HG03064 (cell line): ENCODE results near the gene ELF4.

Experiments used
- ATAC-seq: cut with Tn5 transposase; IDR thresholded peaks from one replicate; pipeline ENCODE4 v1.9.1; 2021; ENCODE audit warnings: low read depth; ENCODE audit not compliant: unreplicated experiment

Gene ELF4

DNA sequence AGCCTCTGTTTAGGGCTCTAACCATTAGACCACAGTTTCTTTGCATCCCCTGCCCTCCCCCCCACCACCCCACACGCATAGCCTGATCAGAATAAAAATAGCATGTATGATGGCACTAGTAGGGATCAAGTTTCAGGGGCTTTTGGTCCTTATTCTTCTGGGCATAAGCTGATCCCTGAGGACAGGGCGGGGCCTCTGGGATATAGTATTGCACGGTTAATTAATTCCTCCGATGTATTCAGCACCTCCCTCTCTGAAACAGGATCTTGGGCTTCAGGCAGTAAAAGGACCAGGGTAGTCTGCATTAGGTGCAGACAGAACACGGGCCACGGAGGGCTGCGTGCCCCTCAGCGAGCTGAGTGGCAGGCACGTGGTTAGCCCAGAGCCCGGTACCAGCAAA, 57.1 kb downstream of the ELF4 start:
- ATAC-seq, result no peak

DNA sequence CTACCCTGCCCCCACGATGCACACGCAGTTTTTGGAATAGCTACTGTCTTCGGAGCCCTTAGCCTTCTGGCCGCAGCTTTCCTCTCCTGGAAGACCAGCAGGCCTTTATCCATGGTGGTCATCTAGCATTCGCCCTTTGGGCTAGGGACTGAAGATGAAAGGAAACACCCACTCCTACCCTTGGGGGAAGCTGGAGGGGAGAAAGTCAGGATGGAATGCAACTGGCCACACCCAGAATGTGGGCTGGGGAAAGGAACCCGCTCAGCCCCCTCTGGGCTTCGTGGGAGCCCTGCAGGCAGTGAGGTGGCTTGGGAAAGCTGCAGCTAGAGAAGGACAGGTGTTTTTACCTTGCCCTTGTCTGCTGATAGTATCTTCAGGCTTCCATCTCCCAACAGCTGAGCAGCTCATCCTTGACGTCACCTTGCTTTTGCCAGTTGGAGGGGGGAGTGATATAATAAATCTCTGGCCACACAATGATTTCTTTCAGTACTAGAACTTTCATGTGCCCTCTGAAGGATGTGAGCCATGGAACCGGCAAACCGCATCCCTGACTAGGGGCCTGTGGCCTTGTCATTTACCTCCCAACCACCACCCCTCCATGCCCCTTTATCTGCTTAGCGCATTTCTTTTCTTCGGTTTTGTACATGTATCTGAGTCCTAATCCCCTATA, 59.0 kb downstream of the ELF4 start:
- ATAC-seq, result no peak

DNA sequence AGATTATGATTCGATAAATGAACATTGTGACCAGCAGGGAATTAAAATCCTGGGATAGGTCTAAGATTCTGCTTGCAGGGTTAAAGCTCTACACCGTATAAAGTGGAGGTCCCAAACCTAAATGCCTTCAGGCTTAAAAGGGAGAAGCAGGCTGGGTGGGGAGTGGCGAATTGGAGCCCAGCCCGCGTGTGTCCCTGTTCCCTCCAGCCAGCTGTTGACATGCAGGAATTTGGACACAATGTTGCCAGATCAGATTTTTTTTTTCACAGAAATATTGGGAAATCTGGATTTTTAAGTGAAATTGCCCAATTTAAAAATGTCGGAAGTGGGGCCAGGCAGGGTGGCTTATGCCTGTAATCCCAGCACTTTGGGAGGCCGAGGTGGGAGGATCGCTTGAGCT, 60.5 kb downstream of the ELF4 start:
- ATAC-seq, result no peak

DNA sequence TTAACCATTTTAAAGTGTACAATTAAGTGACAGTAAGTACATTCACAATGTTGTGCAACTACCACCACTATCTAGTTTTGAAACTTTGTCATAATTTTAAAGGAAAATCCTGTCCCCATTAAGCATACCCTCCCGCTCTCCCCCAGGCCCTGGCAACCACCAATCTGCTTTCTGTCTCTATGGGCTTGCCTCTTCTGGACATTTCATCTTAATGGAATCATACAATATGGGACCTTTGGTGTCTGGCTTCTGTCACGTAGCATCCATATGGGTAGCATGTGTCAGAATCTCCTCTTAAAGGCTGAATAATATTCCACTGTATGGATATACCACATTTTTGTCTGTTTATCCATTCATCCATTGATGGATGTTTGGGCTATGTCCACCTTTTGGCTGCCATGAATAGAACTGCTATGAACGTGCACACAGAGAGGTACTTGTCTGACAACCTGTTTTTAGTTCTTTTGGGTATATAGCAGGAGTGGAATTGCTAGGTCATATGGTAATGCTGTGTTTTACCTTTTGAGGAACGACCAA, 61.5 kb downstream of the ELF4 start:
- ATAC-seq, result no peak

DNA sequence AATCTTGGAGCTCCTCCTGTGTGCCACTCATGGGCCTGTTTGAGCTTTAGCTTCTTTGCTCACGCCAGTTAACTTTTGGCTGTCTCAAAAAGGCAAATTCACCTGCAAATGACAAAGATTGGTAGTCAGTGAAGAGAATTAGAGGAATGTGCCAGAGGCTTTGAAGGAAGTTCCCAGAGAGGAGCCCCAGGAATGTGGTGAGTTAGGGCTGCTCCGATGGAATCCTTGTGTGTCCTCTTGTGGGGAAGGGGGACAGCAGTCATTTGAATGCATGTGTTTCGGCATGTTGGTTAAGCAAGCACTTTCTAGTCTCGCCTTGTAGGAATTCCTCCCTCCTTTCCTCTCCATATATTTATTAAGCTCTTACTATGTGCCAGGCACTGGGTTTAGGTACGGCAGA, 62.9 kb downstream of the ELF4 start:
- no peak for ATAC-seq

DNA sequence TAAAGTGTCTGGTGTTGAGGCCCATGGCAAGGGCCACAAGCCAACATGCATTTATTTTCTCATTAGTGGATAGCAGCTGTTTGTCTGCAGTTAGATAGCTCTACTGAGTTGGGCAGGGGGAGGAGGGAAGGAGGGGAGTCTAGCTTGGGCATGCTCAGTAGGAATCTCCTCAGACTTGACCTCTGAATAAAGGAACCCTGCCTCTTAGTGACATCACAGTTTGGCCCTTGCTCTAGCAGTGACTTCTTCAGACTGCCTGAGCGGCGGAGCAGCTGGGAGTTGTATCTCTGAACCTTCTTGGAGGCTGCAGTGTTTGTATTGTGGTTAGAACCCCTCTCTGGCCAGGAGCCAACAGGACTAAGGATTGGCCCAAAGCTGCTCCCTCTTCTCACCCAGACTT, 70.5 kb downstream of the ELF4 start:
- no peak for ATAC-seq

DNA sequence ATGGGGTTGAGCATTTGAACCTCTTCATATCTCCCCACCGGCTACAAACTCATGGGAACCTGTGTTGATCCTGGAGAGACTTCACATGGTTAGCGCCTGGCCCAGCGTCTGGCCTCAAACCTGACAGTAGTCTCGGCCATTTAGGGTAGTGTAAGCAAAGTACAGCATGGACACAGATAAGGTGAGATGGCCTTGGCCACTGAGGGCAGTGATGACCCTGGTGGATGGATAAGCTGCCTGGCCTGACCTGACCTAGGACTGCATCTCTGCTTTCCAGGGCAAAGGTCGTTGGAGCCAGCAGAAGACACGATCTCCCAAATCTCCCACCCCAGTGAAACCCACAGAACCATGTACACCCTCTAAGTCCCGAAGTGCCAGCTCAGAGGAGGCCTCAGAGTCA, 76.1 kb downstream of the ELF4 start:
- no peak for ATAC-seq

DNA sequence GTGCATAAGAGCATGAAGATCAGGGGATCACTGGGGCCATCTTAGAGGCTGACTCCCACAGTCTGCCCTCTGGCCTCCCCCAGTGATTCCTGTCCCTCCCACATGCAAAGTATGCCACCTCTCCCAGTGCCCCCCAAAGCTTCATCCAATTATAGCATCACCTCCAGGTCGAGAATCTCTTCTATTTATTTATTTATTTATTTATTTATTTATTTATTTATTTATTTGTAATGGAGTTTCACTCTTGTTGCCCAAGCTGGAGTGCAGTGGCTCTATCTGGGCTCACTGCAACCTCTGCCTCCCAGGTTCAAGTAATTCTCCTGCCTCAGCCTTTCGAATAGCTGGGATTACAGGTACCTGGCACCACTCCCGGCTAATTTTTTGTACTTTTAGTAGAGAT, 77.7 kb downstream of the ELF4 start:
- no peak for ATAC-seq

DNA sequence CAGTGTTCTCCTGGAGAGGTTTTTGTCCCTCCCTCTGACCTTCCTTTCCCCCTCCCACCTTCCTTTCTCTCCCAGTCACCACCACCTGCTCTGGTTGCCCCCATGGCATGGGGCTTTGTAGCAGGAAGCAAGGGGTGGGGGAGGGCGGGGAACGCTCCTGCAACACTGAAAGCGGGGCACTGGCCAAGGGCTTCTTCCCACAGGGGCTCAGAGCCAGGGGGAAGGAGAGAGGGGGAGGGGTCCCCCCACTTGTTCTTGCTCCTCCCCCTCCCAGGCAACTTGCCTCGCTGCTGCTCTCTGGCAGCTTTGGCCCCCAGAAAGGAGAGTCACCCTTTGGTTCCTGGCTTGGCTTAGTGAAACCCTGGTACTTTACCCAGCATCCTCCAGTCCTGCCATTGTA, 79.5 kb downstream of the ELF4 start:
- ATAC-seq, result no peak

DNA sequence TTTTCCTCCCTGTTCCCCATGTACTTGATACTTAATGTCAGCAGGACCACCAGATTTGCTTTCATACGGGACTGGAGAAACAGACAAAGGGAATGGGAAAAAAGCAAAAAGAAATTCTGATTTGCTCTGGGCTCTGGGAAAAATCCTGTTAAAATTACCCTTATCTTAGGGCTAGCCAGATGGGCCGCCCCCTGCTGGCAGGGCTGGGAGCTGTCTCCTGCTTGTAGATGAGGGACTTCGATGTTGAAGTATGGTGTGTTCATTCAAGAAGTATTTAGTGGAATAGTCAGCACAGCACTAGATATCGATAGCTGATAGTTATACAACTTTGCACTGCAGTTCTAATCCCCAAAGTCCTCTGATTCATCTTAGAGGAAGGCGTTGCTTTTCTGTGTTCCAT, 82.1 kb downstream of the ELF4 start:
- no peak for ATAC-seq

DNA sequence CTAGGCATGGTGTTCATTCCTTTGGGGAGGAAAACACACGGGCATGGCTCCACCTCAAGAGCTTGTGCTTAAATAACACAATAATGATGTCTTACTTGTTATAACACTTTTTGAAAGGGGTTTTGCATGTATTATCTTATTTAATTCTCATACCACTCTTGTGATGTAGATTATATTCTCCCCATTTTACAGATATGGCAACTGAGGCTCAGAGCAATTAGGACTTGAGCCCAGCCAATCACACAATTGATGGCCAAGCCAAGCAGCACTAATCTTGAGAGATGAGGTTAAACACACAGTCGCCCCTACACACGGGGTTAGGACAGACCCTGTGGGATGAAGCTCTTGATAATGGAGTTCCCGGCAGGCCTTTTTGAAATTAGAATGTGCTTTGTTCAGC, 82.7 kb downstream of the ELF4 start:
- no peak for ATAC-seq

DNA sequence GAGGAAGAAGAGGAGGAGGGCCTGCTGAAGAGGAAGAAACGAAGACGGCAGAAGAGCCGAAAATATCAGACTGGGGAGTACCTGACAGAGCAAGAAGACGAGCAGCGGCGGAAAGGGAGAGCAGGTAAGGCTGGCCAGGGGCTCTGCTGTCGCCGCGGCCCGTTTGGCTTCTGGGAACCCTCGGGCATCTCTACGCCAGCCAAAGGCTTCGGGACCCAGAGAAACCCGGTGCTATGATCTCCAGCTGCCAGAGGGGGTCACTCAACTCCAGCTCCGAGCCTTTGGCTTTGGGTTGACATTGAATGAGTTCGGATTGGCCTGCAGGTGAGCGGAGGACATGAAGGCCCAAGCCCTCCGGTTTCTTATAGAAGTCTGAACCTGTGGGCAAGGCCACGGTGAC, 85.0 kb downstream of the ELF4 start:
- ATAC-seq, result no peak

DNA sequence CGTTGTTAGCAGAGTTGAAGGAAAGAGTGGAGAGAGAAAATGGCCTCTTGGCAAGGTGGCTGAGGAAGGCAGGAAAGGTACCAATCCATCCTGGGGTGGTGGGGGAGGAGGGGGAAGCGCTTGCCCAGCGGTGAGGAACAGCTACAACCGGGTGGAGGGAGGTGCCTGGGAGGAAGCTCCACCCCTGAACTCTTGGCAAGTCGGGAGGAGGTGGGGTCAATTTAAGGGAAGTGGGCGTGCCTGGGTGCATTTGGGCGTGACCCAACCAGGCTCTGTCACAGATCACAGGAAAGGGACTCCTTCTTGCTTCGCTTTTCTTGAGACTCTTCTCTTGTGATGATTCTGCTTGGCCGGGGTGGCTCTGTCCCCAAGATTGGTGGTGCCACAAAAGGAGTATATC, 86.2 kb downstream of the ELF4 start:
- ATAC-seq, result peak; percentile 97

DNA sequence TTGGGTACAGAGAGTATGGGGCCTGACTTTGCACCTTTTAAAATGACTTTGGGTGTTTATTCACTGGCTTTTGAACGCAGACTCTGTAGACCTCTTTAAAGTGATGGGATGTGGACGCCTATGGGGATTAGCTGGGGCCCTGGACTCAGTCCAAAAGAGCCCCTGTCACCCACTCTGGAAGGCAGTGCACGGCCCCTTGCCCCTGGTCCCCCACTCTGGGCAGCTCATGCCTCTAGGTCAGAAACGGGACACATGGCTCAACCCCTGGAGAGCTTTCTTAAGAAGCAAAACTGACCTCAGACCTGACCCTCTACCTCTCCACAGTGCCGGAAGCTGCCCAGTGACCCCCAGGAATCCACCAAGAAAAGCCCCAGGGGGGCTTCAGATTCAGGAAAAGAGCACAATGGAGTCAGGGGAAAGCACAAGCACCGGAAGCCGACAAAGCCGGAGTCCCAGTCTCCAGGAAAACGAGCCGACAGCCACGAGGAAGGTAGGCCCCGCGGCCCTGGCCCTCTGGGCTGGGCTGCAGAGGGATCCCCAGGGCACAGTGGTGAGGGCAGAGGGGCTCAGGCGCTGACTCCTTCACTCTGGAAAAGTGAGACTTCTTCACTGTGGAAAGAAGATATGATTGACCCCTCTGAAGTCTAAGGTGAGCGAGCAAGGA, 89.5 kb downstream of the ELF4 start:
- ATAC-seq, result no peak

DNA sequence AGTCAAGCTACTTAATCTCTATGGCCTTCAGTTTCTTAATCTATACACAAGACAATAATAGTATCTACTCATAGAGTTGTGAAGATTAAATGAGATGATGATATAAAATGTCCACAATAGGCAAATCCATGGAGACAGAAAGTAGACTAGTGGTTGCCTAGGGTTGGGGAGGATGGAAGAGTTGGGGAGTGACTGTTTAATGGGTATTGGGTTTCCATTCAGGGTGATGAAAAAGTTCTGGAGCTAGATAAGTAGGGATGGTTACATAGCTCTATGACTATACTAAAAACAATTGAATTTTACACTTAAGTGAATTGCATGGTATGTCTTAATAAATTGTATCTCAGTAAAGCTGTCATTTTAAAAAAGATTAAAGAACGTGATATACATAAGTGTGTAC, 92.2 kb downstream of the ELF4 start:
- ATAC-seq, result no peak

DNA sequence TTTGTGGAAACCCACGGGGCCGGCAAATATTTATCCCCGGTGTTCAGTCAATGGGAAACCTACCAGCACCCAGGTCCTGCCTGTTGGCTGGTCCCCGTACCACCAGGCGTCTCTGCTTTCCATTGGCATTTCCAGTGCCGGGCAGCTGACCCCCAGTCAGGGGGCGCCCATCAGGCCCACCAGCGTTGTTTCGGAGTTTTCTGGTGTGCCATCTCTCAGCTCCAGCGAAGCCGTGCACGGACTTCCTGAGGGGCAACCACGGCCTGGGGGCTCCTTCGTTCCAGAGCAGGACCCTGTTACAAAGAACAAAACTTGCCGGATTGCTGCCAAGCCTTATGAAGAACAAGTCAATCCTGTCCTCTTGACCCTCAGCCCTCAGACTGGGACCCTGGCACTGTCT, 95.1 kb downstream of the ELF4 start:
- ATAC-seq, result no peak
